SIG-M5 treated with dmso at 0.1 percent for 504 hours (cell line): ENCODE data around the gene SPIB.
A peak's percentile ranks its signal among the peaks of the same experiment; 100 is the strongest.
"Not testable (repeated sequence)": the region's sequence is repeated elsewhere in the genome, so short reads cannot be mapped to it uniquely, and the experiment has no call there.

Experiments
- DNase-seq: peaks from one replicate; lab custom pipeline; 2025; ENCODE audit not compliant: unreplicated experiment; lab: John Stamatoyannopoulos, UW

SPIB gene

GRCh38 chr19:50465986-50466705 lies 47.4 kb downstream of the SPIB start:
- DNase-seq, result no peak

- no peak for DNase-seq
These were observed 47.9 kb downstream of the SPIB start for GRCh38 chr19:50466706-50467039.

- no peak for DNase-seq
These were observed 48.8 kb downstream of the SPIB start for GRCh38 chr19:50467566-50467965.

- DNase-seq, result no peak
These were observed 50.1 kb downstream of the SPIB start for GRCh38 chr19:50468818-50469217.

GRCh38 chr19:50473336-50473735 lies 54.6 kb downstream of the SPIB start:
- DNase-seq, result not testable (repeated sequence)

- DNase-seq, result no peak
These were observed 56.4 kb downstream of the SPIB start for GRCh38 chr19:50475101-50475568.

- no peak for DNase-seq
These were observed 57.0 kb downstream of the SPIB start for GRCh38 chr19:50475736-50476223.

- peak; percentile 76 for DNase-seq
These were observed 57.6 kb downstream of the SPIB start, which contains the start of the genes EMC10 and GARIN5A for GRCh38 chr19:50476224-50476906. Gene EMC10, plus strand, starts transcription at chr19:50476507. Its CDS starts 38 bp downstream, at chr19:50476545. Gene GARIN5A, minus strand, starts transcription at chr19:50476848. Its CDS starts 460 bp downstream, at chr19:50476388.

- DNase-seq, result no peak
These were observed 58.1 kb downstream of the SPIB start for GRCh38 chr19:50476907-50477238.

- DNase-seq, result no peak
These were observed 59.2 kb downstream of the SPIB start for GRCh38 chr19:50477751-50478515.

GRCh38 chr19:50478901-50479715 lies 60.4 kb downstream of the SPIB start:
- peak; percentile 76 for DNase-seq

- no peak for DNase-seq
These were observed 61.1 kb downstream of the SPIB start for GRCh38 chr19:50479761-50480251.

- no peak for DNase-seq
These were observed 61.8 kb downstream of the SPIB start for GRCh38 chr19:50480281-50481111.
